ENCODE measurements around the gene MAFF.

- TF ChIP-seq POLR2AphosphoS5 (IDR thresholded peaks at IDR 0.05; ENCODE audit: borderline replicate concordance, low read depth, low read length) (no peak), EZH2 (IDR thresholded peaks at IDR 0.05) (no peak)
Measured at GRCh38 chr22:38184788-38185187, 17.0 kb upstream of the MAFF start.

All from SK-N-MC (cell line).